Parathyroid adenoma (tissue), 2 donors: ENCODE results near the gene ARMC8.

Source experiments
- H2AFZ ChIP-seq: fragments of 300-600 bp; sonication (generic); one replicate; pipeline ENCODE4 v1.7.0; 2017; ENCODE audit warnings: antibody characterized with exemption, mild to moderate bottlenecking
- H3K27ac ChIP-seq: fragments of 300-600 bp; sonication (generic); one replicate; pipeline ENCODE4 v1.7.0; 2017
- H3K27me3 ChIP-seq: fragments of 300-600 bp; sonication (generic); one replicate; pipeline ENCODE4 v1.7.0; 2017; ENCODE audit warnings: low read length; ENCODE audit not compliant: control insufficient read depth, insufficient read depth
- H3K36me3 ChIP-seq: fragments of 300-600 bp; sonication (generic); one replicate; pipeline ENCODE4 v1.7.0; 2017; ENCODE audit warnings: low read length; ENCODE audit not compliant: control insufficient read depth, insufficient read depth
- H3K4me1 ChIP-seq: fragments of 300-600 bp; sonication (generic); one replicate; pipeline ENCODE4 v1.7.0; 2017; ENCODE audit warnings: control low read depth
- H3K4me2 ChIP-seq: fragments of 300-600 bp; sonication (generic); one replicate; pipeline ENCODE4 v1.7.0; 2017; ENCODE audit warnings: low read length
- H3K4me3 ChIP-seq: fragments of 300-600 bp; sonication (generic); one replicate; pipeline ENCODE4 v1.7.0; 2017; ENCODE audit warnings: low read depth, low read length
- H3K79me2 ChIP-seq: fragments of 300-600 bp; sonication (generic); one replicate; pipeline ENCODE4 v1.7.0; 2017; ENCODE audit warnings: control low read depth
- H3K9ac ChIP-seq: fragments of 300-600 bp; sonication (generic); one replicate; pipeline ENCODE4 v1.7.0; 2017; ENCODE audit warnings: mild to moderate bottlenecking
- H3K9me3 ChIP-seq: fragments of 300-600 bp; sonication (generic); one replicate; pipeline ENCODE4 v1.7.0; 2017; ENCODE audit warnings: low read length; ENCODE audit not compliant: control insufficient read depth
- TF ChIP-seq, protein P1 (sequence below): fragments of 300-600 bp; sonication (generic); IDR thresholded peaks from one replicate; pipeline ENCODE4 v1.7.0; 2017; ENCODE audit warnings: antibody characterized with exemption, mild to moderate bottlenecking
- donor health status: primary hyperparathyroidism.

ARMC8 gene

GRCh38 chr3:138213398-138214085 lies 26.4 kb downstream of the ARMC8 start:
- H3K27me3 ChIP-seq: no peaks in the 10 kb centered on the region
- peaks cover 16% of the 10 kb centered on the region for H3K79me2 ChIP-seq
- H3K4me3 ChIP-seq: no peak overlapping the region
- no peaks in the 10 kb centered on the region for H3K4me1 ChIP-seq
- TF ChIP-seq, protein P1, sequence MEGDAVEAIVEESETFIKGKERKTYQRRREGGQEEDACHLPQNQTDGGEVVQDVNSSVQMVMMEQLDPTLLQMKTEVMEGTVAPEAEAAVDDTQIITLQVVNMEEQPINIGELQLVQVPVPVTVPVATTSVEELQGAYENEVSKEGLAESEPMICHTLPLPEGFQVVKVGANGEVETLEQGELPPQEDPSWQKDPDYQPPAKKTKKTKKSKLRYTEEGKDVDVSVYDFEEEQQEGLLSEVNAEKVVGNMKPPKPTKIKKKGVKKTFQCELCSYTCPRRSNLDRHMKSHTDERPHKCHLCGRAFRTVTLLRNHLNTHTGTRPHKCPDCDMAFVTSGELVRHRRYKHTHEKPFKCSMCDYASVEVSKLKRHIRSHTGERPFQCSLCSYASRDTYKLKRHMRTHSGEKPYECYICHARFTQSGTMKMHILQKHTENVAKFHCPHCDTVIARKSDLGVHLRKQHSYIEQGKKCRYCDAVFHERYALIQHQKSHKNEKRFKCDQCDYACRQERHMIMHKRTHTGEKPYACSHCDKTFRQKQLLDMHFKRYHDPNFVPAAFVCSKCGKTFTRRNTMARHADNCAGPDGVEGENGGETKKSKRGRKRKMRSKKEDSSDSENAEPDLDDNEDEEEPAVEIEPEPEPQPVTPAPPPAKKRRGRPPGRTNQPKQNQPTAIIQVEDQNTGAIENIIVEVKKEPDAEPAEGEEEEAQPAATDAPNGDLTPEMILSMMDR: no peak
- H3K36me3 ChIP-seq: no peaks in the 10 kb centered on the region
- no peak overlapping the region for H3K9ac ChIP-seq
- no peak overlapping the region for H3K4me2 ChIP-seq
- no peaks in the 10 kb centered on the region for H3K9me3 ChIP-seq
- H3K27ac ChIP-seq: no peak overlapping the region
- no peak overlapping the region for H2AFZ ChIP-seq

- Histone ChIP-seq H3K4me3 (no peak overlapping the region), H3K4me1 (no peaks in the 10 kb centered on the region), H3K9me3 (no peaks in the 10 kb centered on the region), H3K36me3 (no peaks in the 10 kb centered on the region), H3K27me3 (no peaks in the 10 kb centered on the region), H3K9ac (no peak overlapping the region), H3K4me2 (no peak overlapping the region), H3K79me2 (peaks cover 18% of the 10 kb centered on the region), H3K27ac (no peak overlapping the region), H2AFZ (no peak overlapping the region)
- TF ChIP-seq, protein P1: no peak
Measured at GRCh38 chr3:138219255-138219654, 32.2 kb downstream of the ARMC8 start.

DNA sequence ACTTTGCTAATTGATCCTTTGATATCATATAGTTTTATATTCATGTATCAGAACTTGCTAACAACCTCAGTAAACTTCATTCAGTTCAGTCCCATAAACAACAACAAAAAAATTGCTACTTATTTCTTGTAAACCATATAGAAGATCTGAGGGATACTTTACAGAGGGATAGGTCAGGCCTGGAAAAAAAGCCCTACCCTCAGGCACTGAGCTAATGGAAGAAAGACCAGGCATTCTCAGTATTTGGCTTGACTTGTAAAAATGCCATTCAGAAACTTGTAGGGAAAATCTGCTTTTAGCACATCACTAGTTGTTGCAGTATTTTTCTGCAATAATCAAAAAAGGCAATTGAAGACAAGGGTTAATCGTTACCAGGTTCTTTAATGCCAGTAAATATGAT lies 33.1 kb downstream of the ARMC8 start:
- no peak overlapping the region for H2AFZ ChIP-seq
- no peak overlapping the region for H3K27ac ChIP-seq
- TF ChIP-seq, protein P1: no peak
- H3K9ac ChIP-seq: no peak overlapping the region
- no peaks in the 10 kb centered on the region for H3K27me3 ChIP-seq
- H3K4me3 ChIP-seq: no peak overlapping the region
- no peaks in the 10 kb centered on the region for H3K9me3 ChIP-seq
- no peaks in the 10 kb centered on the region for H3K36me3 ChIP-seq
- H3K79me2 ChIP-seq: peaks cover 18% of the 10 kb centered on the region
- no peaks in the 10 kb centered on the region for H3K4me1 ChIP-seq
- H3K4me2 ChIP-seq: no peak overlapping the region

DNA sequence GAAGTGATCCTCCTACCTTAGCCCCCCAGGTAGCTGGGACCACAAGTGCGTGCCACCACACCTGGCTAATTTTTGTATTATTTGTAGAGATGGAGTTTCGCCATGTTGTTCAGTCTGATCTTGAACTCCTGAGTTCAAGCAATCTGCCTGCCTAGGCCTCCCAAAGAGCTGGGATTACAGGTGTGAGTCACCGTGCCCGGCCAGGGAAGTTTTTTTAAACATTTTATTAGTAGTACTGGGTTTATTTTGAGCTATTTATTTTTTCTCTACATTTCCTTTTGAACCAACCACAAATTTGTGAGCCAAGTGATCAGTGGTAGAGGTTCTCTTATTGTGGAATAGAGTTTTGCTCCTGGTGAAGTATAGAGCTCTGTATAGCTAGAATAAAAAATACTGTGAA lies 33.7 kb downstream of the ARMC8 start:
- TF ChIP-seq, protein P1: no peak
- peaks cover 18% of the 10 kb centered on the region for H3K79me2 ChIP-seq
- no peak overlapping the region for H3K27ac ChIP-seq
- no peaks in the 10 kb centered on the region for H3K4me1 ChIP-seq
- H2AFZ ChIP-seq: no peak overlapping the region
- no peaks in the 10 kb centered on the region for H3K27me3 ChIP-seq
- no peak overlapping the region for H3K4me2 ChIP-seq
- no peaks in the 10 kb centered on the region for H3K36me3 ChIP-seq
- no peak overlapping the region for H3K9ac ChIP-seq
- H3K4me3 ChIP-seq: no peak overlapping the region
- H3K9me3 ChIP-seq: no peaks in the 10 kb centered on the region
